Kidney glomerular epithelial cell (primary cell): ENCODE data around the gene SRSF6.
"Not testable (repeated sequence)": the region's sequence is repeated elsewhere in the genome, so short reads cannot be mapped to it uniquely, and the experiment has no call there.

ENCODE experiments used
- DNase-seq: peaks from one replicate; lab custom pipeline; 2025; lab: John Stamatoyannopoulos, UW

Gene SRSF6

DNA sequence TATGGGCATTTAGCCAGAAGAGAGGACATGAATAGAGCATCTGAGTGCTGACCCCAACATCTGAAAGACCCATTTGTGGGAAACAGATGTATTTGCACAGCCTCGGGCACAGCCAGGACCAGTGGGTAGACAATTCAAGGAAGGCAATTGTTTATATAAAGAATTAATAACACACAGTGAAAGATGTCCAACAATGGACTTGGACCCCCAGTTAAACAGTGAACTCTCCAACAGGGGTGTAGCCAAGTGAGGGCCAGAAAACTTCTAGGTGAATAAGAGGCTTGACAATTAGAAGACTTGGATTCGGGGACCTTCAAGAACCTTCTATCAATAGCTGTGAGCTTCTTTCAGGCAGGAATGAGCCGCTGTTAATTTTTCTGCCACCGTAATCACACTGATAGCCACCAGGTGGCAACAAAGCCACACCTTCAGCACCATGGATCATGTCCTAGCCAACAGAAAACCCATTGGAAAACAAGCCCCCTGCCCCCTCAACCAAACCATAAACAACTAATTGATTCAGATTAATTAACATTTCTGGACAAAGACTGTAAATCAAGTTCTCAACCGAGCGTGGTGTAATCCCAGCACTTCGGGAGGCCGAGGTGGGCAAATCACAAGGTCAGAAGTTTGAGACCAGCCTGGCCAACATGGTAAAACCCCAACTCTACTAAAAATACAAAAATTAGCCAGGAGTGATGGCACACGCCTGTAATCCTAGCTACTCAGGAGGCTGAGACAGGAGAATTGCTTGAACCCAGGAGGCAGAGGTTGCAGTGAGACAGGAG lies 8.8 kb upstream of the SRSF6 start:
- DNase-seq, result peak; percentile 12

DNA sequence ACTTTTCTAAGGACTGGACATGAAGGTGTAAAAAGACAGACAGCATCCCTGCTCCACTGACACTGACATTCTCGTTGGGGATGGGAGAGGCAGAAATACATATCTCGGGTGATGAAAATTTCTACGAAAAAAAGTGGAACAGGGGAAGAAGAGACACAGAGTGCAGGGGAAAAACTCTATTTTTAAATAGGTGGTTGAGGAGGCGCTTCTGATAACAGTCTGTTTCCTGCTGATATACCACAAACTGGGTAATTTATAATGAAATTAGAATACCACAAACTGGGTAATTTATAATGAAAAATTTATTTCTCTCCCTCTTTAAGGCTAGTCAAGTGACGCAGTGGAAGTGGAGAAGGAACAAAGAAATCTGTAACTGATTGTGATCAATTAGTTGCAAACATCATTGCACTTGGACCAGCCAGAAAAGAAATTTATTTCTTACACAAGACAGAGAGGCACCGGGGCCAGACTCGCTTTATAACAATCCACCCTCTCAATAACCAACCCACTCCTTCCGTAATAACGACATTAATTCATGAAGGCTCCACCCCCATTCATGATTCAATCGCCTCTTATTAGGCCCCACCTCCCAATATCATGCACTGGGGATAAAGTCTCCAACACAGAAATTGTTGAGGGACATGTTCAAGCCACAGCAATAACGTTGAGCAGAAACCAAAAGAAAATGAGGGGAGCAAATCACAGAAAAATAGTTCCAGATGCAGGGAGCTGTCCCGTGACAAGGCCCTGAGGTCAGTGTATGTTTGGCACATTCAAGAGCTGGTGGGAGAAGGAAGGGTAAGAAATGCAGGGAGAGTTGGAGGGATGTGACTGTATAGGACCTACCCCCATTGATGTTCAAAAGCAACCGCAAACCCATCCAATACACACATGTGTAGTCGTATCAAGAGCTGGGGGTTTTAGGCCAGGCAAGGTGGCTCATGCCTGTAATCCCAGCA lies 6.6 kb upstream of the SRSF6 start:
- DNase-seq, result no peak

DNA sequence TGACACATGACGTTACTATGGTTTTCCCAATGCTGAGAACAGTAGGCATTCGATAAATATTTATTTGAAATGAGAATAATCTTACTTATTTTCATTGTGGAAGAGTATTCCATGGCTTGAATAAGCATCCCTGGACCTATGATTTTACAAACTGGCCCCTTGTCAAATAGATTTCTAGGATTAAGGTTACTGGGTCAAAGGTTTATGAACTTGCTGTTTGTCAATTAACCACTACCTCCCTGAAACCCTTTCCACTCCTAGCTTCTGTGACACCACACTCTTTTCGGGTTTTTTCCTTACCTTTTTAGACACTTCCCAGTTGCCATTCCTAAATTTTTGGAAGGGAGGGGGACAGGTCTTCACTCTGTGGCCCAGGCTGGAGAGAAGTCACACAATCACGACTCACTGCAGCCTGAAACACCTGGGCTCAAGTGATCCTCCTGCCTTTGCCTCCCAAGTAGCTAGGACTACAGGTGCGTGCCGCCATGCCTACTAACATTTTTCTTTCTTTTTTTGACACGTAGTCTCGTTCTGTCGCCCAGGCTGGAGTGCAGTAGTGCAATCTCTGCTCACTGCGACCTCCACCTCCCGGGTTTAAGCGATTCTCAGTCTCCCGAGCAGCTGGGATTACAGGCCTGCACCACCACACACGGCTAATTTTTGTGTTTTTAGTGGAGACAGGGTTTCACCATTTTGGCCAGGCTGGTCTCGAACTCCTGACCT lies 5.1 kb upstream of the SRSF6 start:
- no peak for DNase-seq

DNA sequence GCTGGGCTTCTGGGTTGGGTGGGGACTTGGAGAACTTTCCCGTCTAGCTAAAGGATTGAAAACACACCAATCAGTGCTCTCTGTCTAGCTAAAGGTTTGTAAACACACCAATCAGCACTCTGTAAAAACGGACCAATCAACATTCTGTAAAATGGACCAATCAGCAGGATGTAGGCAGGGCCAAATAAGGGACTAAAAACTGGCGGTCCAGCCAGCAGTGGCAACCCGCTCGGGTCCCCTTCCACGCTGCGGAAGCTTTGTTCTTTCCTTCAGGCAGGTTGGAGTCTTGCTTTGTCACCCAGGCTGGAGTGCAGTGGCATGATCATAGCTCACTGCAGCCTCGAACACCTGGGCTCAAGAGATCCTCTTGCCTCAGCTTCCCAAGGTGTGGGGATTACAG lies 1.4 kb upstream of the SRSF6 start:
- DNase-seq, result not testable (repeated sequence)

DNA sequence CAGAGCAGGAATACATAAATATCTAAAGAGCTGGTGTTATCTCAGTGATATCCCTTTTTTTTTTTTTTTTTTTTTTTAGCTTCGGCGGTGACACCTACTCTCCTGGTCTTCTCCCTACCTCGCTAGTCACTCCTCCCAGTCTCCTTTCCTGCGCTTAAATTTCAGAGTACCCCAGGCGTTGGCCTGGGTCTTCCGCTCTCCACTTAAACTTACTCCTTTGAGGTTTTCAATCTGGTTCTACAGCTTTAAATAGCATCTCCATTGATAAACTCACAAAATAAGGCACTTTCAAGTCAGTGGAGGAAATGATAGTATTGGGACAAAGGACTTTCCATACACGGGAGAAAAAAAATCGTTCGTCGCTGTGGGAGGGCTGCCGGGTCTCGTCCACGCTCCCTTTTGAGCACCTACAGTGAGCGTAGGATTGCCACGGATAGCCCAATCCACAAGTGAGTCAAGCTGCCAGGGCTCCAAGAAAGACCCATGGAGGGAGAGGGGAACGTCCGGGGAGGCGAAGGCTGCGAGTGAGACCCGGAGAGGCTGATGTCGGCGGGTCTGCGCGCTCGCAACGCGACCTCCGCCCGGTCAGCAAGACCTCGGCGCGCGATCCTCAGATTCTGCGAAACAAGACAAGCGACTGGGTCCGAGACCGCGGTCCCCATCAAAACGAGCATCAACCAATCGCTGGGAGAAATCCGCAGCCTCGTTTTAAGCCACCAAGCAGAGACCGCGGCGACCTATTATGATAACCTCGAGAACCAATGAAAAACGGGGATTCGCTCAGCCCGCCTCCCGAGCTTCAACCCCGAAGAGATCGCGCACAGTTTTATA lies 672 bp upstream of the SRSF6 start:
- DNase-seq, result peak; percentile 89

DNA sequence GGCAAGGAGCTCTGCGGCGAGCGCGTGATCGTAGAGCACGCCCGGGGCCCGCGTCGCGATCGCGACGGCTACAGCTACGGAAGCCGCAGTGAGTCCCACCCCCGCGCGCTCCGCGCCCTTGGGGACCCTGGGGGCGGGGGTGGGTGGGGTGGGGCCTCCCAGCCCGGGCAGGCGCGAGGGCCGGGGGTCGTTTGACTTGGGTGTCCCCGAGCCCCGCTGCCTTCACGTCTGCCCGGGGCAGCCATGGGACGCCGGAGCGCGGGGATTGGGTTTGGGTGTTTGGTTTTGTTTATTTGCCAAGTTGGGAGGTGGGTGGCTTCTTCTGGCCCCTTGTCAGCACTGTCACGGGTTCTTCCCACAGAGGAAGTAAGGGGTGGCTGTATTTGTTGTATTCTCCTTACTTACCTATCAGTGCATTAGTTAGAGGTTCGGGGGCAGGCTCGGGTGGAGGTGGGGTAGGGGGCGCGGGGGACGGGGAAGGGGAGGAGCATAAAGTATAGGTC lies 777 bp downstream of the SRSF6 start:
- DNase-seq, result no peak

DNA sequence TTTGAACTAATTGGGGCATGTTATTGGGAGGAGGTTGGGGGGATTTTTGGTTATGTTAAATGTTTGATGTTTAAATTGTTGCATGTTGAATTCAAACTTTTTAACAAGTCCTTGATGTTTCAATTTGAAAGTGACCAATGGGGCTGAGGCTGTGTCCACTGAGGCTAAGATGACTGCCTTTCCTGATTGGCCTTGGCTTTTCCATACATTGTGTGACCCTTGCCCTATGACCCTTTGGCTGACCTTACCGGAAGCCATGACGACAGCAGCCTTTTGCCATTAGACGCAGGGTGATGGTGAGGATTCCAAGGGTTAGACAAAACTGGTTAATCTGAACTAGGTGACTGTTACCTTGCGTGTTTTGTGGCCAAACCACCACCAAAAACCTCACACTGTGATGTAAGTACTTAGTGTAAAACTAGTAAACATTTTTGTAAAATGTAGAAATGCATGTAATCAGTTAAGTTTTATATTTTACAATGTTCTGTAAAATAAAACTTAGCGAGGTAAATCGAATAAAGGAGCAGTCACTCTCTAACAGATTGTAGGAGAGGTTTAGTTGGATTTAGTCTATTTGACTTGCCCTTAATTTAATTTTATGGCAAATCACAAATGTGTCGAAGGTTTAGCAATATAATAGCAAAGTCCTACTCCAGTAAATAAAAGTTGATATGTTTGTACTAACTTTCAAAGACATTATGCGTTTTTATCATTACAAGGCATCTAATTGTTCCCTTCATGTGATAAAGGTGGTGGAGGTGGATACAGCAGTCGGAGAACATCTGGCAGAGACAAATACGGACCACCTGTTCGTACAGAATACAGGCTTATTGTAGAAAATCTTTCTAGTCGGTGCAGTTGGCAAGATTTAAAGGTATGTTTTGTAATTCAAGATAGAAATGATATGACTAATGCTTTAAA lies 1.6 kb downstream of the SRSF6 start:
- no peak for DNase-seq

DNA sequence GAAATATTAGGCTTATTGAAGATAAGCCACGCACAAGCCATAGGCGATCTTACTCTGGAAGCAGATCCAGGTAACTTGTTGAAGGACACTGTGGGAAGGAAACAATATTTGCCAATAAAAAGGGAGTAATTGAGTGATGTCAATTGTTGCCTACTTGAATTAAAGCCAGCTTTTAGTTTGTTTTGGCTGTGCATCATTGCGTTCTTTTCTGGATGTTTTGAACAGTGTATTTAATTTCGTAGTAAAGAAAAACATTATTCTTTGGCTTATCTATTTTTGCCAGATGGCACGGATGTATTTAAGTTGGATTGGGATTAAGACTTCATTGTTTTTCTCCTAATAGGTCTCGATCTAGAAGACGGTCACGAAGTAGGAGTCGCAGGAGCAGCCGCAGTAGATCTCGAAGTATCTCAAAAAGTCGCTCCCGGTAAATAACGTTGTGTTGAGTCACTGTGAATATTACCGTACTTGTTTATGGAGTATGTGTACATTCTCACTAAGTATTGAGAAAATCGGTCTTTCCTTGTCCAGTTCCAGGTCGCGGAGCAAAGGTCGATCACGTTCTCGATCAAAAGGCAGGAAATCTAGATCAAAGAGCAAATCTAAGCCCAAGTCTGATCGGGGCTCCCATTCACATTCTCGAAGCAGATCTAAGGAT lies 2.6 kb downstream of the SRSF6 start:
- no peak for DNase-seq

DNA sequence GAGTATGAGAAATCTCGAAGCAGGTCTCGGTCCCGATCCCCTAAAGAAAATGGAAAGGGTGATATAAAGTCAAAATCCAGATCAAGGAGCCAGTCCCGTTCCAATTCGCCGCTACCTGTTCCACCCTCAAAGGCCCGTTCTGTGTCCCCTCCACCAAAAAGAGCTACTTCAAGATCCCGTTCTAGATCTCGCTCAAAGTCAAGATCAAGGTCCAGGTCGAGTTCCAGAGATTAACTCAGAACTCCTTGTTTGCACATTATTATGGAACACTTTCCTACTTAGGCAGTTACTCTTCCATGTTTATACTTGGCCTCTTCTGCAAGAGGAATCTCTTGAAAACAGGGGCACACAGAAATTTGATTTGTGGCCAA lies 3.1 kb downstream of the SRSF6 start:
- DNase-seq, result no peak

DNA sequence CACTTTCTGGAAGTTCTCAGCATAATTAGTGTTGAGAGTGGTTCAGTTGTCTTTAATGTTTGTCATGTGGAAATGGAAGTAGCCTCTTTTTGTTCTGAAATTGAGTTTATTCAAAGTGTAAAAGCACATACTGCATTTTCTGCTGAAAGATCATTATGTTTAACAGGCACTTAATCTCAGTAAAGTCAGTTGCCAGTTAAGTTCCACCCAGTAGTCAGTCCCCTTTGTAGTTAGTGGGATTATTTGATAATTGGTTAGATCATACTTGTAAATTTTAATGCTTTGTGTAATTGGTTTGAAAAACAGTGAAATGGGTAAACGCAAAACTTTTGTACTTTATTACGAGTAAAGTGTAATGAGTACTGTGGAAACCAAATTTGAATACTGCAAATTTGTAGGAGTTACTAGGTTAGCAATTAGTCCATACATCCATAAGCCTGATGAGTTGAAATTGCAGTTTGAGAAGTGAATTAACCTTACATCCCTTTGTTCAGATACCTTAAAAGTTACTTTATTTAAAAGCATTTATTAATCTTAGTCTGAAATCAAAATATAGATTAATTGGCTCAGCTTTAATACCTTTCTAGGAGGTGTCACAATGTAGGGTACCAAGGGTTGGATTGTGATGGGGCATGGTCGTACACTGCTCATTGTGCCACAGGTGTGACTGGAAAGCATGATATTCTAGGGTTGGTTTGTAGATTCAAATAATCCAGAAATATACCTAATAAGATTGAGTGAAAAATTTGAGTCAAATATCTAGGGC lies 4.4 kb downstream of the SRSF6 start:
- DNase-seq, result no peak

DNA sequence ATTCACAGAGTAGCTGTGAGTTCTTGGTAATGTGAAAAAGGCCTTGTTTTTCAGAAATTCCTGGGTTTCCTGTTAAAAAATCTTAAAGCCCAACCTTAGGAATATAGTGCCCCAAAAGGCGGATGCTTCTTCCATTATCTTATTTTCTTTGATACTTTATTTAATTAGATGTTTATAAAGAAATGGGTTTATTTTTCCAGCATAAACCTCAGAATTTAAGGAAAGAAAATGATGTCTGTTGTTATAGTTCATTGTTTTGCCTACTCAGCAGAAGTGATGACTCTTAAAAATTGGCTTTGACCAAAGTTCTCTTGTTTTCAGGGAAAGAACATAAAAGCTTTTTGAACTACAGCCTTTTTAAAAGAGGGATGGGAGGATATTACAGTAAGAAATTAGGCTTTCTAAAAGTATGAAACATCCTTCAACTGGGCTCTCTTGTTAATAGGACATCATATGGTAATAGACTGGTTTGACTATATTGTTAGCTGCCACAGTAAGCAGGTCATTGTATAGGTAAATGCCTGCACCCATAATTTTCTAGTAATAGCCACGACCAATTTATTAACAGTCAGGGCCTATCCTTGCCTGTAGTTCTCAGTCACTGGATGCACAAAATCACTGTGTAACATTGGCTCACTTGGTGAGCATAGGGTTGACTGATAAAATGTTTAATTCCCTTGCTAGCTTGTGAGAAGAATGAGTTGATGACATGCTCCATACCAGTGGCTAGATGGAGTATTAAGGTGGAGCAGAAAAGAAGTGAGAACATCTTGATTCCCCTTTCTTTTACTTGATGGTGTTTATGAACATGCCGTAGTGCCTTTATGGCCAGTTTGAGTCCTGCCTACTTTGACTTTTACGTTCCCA lies 5.2 kb downstream of the SRSF6 start:
- no peak for DNase-seq

DNA sequence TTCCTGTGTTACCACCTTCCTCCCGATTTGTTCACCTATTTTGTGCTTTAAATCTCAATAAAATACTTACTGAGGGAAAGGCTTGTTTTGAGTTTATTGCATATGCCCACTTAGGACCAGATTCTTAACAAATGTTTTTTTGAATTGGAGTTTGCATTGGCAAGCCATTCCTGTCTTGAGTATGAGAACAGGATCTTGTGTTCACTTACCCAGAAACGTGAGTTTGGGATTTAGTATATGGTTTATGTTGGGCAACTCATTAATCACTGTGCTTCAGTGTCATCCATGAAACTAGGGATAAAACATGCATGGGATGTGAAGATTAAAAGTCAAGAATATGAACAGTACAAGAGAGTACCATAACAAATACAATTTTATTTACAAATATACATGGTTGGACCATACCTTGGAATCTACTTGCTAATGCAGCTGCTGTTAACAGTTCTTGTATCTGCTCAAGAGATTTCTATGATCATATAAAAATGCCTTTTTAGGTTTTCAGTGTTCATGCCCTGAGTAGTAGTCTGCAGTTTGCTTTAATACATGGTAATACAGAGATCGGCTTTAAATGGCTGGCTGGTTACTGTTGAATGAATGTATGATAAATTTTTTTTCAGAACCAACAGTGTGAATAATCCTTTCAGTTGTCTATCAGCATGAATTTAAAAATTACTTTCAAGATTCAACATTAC lies 6.0 kb downstream of the SRSF6 start:
- DNase-seq, result no peak

DNA sequence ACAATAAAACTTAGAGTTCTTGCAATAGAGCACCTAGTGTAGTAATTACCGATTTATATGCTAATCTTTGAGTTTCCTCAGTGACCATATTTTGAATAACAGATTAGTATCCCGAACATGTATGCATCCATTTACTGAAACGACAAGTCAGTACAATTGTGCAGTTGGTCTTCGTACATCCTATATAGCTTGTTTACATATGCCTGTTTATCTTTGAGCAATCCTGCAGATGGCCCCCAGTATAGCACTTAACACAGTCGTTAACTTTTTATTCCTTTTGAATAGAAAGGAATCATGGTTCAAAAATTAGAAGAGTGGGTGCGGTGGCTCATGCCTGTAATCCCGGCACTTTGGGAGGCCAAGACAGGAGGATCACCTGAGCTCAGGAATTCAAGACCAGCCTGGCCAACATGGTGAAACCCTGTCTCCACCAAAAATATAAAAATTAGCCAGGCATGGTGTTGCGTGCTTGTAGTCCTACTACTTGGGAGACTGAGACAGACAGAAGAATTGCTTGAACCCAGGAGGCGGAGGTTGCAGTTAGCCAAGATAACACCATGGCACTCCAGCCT lies 6.6 kb downstream of the SRSF6 start:
- no peak for DNase-seq

DNA sequence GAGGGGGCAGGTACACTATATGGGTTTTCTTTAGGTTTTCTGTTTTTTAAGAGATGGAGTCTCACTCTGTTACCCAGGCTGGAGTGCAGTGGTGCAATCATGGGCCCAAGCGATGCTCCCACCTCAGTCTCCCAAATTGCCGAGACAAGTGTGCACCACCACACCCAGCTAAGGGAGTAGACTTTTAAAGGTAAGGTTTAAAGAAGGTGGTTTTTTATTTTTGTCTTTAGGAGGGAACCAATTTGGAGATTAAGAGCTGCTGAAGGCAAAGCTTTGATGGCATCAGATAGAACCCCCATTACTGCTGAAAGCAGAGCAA lies 7.9 kb downstream of the SRSF6 start:
- no peak for DNase-seq

DNA sequence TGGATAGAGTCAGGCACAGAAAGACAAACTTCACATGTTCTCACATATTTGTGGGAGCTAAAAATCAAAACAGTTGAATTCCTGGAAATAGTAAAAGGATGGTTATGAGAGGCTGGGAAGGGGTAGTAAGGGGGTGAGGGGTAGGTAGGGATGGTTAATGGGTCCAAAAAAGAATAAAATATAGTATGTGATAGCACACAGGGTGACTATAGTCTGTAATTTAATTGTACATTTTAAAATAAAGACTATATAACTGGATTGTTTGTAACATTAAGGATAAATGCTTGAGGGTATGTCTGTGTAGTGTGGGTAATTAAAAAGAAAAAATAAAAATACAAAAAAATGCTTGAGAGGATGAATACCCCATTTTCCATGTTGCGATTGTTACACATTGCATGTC lies 9.9 kb downstream of the SRSF6 start:
- no peak for DNase-seq

DNA sequence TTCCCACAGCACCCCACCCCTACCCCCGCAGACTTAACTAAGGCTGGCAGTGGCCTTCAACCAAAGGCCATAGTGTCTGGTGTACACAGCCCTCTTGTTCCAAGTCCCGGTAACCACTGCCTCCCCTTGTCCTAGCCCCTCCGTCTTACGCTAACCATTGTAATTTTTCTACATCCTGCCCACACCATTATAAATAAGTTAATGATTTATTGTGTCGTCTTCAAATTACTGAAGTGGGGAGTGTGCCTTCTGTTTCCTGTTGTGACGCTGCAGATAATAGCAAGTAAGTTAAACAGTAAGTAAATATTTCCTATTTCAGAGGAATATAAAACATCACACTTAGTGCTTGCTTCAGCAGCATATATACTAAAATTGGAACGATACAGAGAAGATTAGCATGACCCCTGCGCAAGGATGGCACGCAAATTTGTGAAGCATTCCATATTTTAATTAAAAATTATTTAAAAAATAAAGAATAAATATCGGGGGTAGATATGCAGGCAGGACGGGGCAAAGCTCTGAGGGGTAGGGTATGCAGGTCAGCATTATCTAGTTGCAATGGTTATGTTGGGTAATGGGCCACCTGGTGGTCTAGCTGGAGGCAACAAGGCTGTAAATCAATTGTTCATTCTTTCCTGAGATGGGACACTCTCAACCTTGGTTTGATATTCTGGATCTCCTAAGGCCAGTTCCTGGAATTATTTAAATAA lies 15.1 kb downstream of the SRSF6 start:
- no peak for DNase-seq

DNA sequence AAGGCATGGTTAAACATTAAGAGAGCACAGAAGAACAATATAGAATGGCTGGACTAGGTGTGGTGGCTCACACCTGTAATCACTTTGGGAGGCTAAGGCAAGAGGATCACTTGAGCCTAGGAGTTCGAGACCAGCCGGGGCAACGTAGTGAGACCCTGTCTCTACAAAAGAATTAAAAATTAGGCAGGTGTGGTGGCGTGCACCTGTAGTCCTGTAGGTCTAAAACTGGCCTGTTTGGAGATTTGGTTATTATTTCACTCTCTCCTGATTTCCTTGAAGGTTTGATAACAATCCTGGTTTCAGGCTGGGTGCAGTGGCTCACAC lies 15.6 kb downstream of the SRSF6 start:
- DNase-seq, result no peak
